Lung (tissue), 12 donors: Measurements from ENCODE around the gene HRG. TPM values are rescaled to one million over a fixed set of nuclear protein-coding genes. Genes with fewer than 3 reads are reported as not detected.
A peak's percentile ranks its signal among the peaks of the same experiment; 100 is the strongest.

Source experiments
- ATAC-seq: fragments of 200-7000 bp; cut with Tn5 transposase; one replicate; pipeline ENCODE4 v1.9.1; 2020; ENCODE audit warnings: moderate number of reproducible peaks; ENCODE audit not compliant: insufficient read depth, low FRiP score
- DNase-seq, 3 donors: peaks; one replicate each; pipeline ENCODE4 v3.0.0-alpha.2; 2013 to 2017
- H3K27ac ChIP-seq, 2 donors: one replicate each; pipeline ENCODE4 v1.5.1; 2013; ENCODE audit warnings: mild to moderate bottlenecking in 2 of 2, moderate library complexity in 2 of 2, control low read depth in 1 of 2, inconsistent platforms in 1 of 2, low read depth in 1 of 2, low read length in 1 of 2
- H3K27me3 ChIP-seq, 3 donors: one replicate each; pipeline ENCODE4 v1.5.1; 2013; ENCODE audit warnings: low read length in 2 of 3; ENCODE audit not compliant: control insufficient read depth in 3 of 3, insufficient read depth in 3 of 3
- H3K36me3 ChIP-seq, 4 donors: one replicate each; pipeline ENCODE4 v1.5.1; 2013; ENCODE audit warnings: low read length in 4 of 4, mild to moderate bottlenecking in 1 of 4, moderate library complexity in 1 of 4; ENCODE audit not compliant: control insufficient read depth in 4 of 4, insufficient read depth in 4 of 4
- H3K4me1 ChIP-seq, 5 donors: one replicate each; pipeline ENCODE4 v1.5.1; 2013; ENCODE audit warnings: low read length in 5 of 5, mild to moderate bottlenecking in 2 of 5, moderate library complexity in 1 of 5; ENCODE audit not compliant: control insufficient read depth in 5 of 5, insufficient read depth in 5 of 5
- H3K4me3 ChIP-seq: one replicate; pipeline ENCODE4 v1.5.1; 2013; ENCODE audit warnings: mild to moderate bottlenecking, control low read depth, moderate library complexity
- H3K9ac ChIP-seq, 2 donors: one replicate each; pipeline ENCODE4 v1.5.1; 2013; ENCODE audit warnings: low read length in 2 of 2, control low read depth in 1 of 2; ENCODE audit not compliant: insufficient read depth in 1 of 2
- H3K9me3 ChIP-seq, 4 donors: one replicate each; pipeline ENCODE4 v1.5.1; 2013; ENCODE audit warnings: low read length in 3 of 4, mild to moderate bottlenecking in 1 of 4, moderate library complexity in 1 of 4; ENCODE audit not compliant: control insufficient read depth in 4 of 4, insufficient read depth in 3 of 4
- CTCF ChIP-seq: IDR thresholded peaks from 2 replicates; pipeline ENCODE4 v1.5.1; 2012; ENCODE audit warnings: mild to moderate bottlenecking; ENCODE audit errors: control extremely low read depth, extremely low read depth
- WGBS, 2 donors: extraction: QIAGEN DNeasy Blood & Tissue Kit; methylation state at CpG; one replicate each; pipeline ENCODE4 v1.1.7; 2013; 5-methylcytosine and 5-hydroxymethylcytosine counted together
- polyA plus RNA-seq, 2 donors: library from polyadenylated mRNA; stranded (reverse); fragments of 200-250 nt; gene quantifications; one replicate each; pipeline ENCODE4 v1.2.1, GENCODE V29; 2013
- total RNA-seq, 2 donors: library from RNA; depleted of rRNA in 1 of 2; stranded (reverse); fragments of >200 nt in 1 of 2; gene quantifications; one replicate each; pipeline ENCODE4 v1.2.1, GENCODE V29; 2014 to 2021
- donor health status: control.
- donor health status: control.
- donor health status: Bipolar disorder and iron deficiency.
- donor health status: healthy.
- donor health status: DM: yes; HTN: yes; CAD: no.

Gene HRG
- total and polyA plus RNA-seq, 4 donors = 0.15 TPM; not detected in 3

- peaks cover 0 to 3% (median 0%) of the 10 kb centered on the region in 4 donors for H3K9me3 ChIP-seq
- WGBS, 2 donors = 85 to 87% methylated on average over 1 of the region's 1 CpG
- ATAC-seq (no peak), DNase-seq (no peak)
- no peaks in the 10 kb centered on the region for H3K36me3 ChIP-seq
- H3K4me1 ChIP-seq = no peaks in the 10 kb centered on the region
- TF ChIP-seq CTCF = no peak
- H3K27ac ChIP-seq = no peak within 1 kb of the TSS
- H3K4me3 ChIP-seq = no peak within 1 kb of the TSS
- peaks cover 0 to 16% (median 0%) of the 10 kb centered on the region in 3 donors for H3K27me3 ChIP-seq
- no peak within 1 kb of the TSS for H3K9ac ChIP-seq
Measured at GRCh38 chr3:186639778-186640472, 25.9 kb upstream of the HRG start, which contains the start of gene FETUB. TSS of gene FETUB (plus strand) at chr3:186640399. CDS start at chr3:186640461, 62 bp downstream.

- Histone ChIP-seq H3K27me3 (peaks cover 0 to 16% (median 0%) of the 10 kb centered on the region in 3 donors), H3K9ac (no peak overlapping the region), H3K4me1 (no peaks in the 10 kb centered on the region), H3K36me3 (no peaks in the 10 kb centered on the region), H3K27ac (no peak overlapping the region), H3K9me3 (peaks cover 0 to 3% (median 0%) of the 10 kb centered on the region in 4 donors), H3K4me3 (no peak overlapping the region)
- no peak for TF ChIP-seq CTCF
- no peak for ATAC-seq
- WGBS, 2 donors = 68 to 81% methylated on average over 9 of the region's 9 CpGs
- DNase-seq = no peak
Measured at GRCh38 chr3:186640473-186640818, 25.4 kb upstream of the HRG start.

GRCh38 chr3:186640929-186641328 is 24.9 kb upstream of the HRG start:
- no peaks in the 10 kb centered on the region for H3K36me3 ChIP-seq
- ATAC-seq (no peak), DNase-seq (peak in 1 of 3 donors; percentile 15)
- TF ChIP-seq CTCF = no peak
- no peak overlapping the region for H3K9ac ChIP-seq
- H3K27ac ChIP-seq = no peak overlapping the region
- H3K9me3 ChIP-seq = peaks cover 0 to 3% (median 0%) of the 10 kb centered on the region in 4 donors
- H3K27me3 ChIP-seq = peaks cover 0 to 16% (median 0%) of the 10 kb centered on the region in 3 donors
- no peaks in the 10 kb centered on the region for H3K4me1 ChIP-seq
- no peak overlapping the region for H3K4me3 ChIP-seq
